Stimulated activated CD4-positive, alpha-beta T cell treated with anti-CD3 and anti-CD28 coated beads, Interleukin-4, amount 100 ng/mL, for 4 hours (primary cell): ENCODE data around the gene SHROOM3.

Experiments
- DNase-seq, 2 experiments: peaks; one replicate each; pipeline ENCODE4 v3.0.0-alpha.2; 2020

The SHROOM3 gene

DNA sequence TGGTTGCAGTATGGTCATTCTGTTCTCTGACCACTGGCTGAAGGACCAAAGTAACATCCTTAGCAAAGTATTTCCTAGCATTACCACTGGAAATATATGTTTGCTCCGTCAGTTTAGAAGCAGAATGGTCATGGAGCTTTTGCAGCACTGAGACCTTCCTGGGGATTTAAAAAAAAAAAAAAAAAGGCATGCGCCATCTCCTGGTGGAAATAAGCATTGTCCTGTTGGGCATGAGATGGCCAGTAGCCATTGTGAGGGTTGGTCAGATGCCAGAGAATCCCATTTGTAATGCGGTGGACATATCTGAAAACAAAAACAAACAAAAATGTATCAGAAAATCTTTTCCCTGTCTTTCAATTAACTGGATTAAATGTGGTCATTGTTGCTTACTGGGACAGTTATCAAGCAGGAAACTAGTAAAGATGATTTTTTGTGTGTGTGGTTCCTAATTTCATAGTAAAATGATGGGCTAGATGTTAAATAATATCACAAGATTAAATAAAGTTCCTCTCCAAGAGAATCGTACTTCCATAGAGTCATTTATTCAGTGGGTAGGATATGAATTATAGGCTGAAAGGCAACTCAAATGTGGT is 323.4 kb downstream of the SHROOM3 start:
- DNase-seq = no peak

DNA sequence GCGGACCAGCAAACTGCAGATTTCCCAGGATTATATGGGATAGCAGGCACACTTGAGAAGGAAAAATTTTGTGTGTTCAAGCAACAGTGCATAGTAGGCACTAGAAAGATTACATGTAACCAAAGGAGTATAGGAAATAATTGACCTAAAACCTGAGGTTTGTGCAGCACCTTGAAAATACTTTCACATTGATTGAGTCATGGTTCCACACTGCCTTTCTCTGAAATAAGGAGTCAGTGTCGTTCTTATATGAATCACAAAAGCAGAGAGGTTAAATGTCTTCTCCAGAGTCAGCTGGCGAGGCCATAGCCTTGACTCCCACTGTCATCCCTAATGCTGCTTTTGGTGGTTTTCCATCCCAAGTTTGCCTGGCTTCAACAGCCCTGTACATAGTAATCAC is 324.0 kb downstream of the SHROOM3 start:
- DNase-seq = no peak

DNA sequence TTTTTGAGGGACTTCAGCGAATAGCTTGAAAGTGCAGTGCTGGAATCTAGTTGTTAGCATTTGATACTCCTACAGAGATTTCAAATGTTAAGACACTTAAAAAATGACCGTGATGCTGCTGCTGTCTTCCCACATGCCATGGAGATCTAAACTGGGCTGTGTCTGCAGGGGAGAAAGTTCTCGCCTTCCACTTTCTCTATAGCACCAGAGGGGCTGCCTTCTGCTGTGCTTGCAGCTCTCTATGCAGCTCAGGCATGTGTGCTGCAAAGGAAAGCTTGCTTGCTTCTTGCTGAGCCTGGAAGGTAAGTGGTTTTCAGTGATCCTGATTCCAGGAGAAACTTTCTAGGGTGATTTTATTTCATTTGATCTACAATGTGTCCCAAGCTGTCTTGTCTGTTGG is 325.2 kb downstream of the SHROOM3 start:
- no peak for DNase-seq

DNA sequence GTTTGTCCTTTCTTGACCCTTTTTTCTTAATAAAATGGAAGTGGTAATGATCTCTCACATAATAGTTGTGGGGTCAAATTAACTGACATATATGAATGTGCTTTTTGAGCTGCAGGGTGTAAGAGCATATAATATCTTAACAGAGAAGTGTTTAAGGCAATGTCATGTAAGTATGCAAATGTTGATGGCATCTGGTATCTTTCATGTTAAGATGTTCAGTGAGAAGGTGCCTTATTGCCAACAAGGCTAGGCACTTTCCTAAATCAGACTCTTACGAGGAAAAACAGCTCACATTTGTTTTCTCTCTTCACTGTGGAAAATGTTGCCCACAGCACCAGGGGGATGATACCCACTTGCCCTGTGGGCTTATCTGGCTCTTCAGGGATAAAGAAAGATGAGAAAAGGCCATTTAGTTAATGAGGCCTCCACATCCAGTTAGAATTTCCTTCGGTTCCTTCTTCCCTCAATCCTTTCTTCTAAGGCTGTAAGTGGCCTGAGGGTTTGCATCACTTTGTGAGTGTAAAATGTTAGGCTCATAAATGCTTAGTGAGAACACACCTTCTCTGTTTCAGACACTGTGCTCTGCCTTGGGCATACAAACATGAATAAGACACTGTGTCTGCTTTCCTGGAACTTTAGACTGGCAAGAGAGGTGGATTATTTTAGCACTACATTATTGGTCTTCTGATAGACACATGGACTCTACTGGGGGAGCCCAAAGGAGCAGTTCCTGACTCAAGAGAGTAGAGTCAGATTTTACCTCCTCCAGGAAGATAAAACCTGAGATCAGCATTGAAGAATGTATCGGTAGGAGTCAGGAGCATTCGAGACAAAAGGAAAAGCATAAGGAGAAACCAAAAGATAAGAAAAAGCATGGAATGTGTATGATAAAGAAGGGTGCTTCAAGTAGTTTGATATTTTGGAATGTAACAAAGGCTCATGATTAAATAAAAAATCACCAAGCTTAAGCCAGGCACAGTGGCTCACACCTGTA is 327.4 kb downstream of the SHROOM3 start:
- no peak for DNase-seq

DNA sequence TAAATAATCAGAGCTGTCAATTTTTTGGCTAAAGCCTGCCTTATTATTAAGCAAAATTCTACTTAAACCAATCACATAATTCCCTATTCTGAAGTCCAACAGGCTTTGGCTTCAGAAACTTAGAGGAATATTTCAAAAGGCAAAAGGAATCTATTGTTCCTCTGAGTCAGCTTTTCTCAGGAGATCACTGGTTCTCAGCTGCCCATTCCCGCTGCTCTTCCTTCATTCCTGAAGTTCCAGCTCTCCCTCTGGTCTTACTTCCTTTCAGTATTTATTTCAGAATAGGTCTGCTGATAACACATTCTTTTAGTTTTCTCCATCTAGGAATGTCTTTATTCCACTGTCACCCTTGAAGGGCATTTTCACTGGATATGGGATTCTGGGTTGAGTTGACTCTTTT is 329.2 kb downstream of the SHROOM3 start:
- no peak for DNase-seq

DNA sequence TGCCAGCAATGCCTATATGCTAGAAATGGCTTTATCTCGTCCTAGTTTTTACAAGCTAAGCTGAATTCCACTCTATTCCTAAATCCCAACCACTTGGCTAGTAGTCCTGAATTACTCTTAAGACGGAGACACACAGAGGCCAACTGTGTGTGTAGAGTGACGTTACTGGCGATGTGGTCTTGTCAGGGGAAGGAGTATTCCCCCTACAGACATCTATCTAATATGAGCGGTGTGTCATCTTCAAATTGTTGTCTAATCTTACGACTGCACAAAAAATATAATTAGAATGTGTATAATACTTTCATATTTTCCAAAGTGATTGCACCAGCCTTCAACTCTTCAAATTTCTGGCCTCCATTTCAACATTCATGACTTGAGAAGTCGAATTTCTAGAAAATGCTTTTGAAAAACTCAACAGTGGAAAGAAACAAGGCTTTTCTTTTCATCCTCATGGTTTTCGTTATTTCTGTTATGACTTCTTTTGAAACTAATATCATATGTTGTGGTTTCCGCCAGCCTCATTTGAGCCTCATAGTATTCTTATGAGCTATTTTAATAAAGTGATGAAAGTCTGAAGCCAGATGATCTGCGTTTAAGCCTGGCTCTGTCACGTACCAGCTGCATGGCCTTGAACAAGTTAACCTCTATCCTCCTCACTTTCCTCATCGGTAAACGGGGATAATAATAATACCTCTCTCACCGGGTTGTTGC is 330.6 kb downstream of the SHROOM3 start:
- no peak for DNase-seq

DNA sequence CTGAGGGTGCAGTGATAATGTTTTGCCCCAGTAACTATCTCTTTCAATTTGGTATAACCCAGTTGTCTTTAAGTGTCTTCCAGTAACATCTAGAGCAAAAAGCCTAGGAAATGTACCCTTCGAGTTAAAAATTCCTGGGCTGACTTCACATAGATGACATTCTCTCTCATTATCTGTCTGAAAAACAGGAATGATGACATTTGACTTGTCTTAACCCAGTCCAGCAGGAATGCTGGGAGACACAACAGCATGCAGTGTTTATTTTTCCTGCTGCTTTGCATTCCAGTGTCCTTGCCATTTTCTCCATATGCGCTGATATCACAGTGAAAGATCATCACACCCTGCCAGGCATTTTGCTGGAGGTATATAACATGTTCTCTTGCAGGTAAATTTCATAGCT is 333.0 kb downstream of the SHROOM3 start:
- DNase-seq = no peak

DNA sequence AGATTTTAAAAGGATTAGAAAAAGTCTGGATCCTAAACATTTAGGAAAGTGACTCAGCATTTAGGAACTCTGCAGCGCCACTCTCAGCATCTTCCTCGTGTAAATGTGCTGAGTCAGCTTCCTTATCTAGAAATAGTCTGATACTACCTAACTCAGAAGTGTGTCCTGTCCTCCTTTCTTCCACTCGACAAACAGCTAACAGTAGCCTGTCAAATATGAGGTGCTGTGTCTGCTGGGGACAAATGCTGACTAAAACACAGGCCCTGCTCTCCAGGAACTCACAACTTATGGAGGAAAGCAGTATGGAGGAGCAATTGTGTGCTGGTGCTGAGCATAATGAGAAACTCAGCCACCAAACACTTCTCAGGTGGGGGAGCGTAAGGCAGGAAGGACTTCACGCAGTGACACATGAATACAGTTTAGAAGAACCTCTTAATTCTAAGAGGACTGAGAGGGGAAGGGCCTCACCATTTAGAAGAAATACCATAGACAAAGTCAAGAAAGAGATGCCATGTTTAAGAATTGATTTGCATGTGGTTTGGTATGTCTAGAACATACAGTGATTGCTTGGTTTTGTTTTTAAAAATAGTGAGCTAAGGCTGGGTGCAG is 337.6 kb downstream of the SHROOM3 start:
- DNase-seq = no peak

DNA sequence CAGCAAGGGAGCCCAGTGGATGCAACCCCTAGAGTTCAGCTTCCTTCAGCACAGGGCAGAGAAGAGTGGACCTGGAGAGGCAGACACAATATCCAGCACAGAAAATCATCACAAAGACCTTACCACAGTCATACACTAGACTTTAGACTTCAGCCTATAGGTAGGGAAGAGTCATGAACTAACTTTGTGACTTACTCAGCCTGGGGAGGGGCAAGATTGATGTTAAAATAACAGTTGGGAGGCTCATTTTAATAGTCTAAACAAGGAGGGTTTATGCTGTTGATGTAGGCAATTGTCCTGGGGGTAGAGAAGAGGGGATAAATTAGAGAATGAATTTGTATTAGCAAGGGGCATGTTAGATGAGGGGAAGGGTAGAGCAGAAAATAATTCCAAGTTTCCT is 338.7 kb downstream of the SHROOM3 start:
- no peak for DNase-seq

DNA sequence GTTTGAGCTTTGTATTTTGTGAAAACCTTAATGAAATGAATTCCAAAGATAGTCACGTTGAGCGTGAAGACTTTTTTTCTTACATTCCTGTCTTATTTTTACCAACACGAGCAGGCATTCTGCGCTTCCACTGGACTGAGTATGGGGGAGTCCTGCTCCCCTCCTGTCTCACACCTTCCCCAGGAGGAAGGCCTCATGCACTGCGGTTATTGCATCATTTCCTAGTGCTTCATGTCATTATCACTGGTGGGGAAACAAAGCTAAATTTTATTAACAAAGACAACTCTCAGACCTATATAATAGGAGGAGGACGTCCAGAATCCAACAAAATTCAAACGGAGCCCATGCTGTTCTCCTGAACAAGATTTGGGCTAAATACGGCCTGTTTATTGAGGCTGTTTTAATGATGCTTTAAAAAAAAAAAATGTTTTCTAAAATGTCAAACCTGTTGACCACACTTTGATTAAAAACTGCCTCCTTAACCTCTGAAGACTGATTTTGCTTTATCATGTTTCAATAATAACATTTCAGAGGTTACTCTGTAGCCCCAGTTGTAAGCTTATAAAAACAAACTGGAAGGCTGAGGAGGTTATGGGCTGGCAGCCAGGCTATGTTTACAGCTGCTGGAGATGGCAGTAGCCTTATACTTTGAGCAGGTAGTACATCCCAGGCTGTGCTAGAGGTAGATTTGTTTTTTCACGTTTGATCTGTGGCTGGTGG is 344.9 kb downstream of the SHROOM3 start:
- no peak for DNase-seq

DNA sequence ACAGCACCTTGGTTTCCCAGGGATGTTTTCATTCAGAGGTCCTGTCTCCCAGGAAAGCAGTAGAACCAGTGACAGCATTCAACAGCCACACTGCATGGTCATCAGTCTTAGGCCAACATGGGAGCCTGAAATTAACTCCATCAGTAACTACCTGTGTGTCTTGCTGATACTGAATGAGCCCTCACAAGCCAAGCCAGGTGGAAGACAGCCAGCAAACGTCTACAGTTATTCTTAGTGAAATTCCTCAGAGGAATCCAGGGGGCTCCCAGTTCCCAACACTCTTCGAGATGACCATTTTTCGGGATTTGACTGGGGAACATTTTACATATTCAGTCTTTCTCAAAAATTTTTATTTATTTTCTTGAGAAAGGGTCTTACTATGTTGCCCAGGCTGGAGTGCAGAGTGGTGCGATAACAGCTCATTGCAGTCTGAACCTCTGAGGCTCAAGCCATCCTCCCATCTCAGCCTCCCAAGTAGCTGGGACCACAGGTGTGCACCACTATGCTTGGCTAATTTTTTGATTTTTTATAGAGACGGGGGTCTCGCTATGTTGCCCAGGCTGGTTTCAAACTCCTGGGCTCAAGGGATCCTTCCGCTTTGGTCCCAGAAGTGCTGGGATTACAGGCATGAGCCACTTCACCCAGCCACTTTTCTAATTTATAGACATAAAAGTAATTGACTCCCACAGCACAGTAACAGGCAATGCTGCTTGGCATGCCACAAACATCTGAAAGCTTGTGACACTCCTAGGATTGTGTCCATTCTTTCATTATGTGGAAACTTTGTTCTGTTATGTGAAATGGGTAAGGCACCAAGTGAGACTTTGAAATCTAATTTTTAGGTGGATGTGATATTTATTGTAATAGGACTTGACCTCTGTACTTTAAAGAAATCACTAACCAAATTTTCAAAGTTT is 346.0 kb downstream of the SHROOM3 start:
- no peak for DNase-seq

DNA sequence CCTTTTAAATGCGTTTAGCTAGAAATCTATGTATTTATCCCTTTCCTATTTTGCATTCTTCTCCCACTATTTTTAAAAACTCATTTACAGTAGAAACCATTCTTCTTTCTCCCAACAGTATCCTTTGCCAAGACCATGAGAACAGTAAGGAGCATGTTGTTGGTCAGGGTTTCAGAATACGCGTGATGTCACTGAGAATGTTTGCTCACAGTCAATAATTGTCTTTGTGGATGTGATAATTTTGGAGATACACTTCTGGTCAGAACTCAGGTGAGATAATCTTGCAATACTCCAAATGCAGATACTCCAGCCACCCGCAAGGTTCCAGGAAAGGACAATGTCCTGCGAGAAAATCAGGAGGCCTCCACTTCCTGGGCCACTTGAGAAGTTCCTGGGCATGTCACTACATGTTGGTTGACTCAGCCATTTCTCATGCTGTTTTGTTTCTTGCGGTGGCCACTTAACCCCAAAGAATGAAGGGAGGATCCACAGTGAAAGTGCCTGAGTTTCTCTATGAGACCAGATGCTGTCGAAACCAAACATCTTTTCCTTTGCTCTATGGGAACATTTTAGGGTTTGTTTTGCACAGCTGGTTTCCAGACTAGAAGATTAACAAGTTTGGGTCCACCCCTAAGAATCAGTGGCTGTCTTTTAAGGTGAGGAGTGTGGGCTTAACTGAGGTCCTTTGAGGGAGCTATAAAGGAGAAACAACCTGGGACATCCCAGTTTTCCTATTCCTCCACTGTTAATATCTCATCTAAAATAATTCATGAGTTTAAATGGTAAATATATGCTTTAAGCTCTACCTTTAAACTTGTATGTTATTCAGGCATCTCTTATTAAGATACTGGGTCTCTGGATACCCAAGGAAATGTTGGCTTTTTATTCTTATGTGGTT is 346.9 kb downstream of the SHROOM3 start:
- DNase-seq = no peak

DNA sequence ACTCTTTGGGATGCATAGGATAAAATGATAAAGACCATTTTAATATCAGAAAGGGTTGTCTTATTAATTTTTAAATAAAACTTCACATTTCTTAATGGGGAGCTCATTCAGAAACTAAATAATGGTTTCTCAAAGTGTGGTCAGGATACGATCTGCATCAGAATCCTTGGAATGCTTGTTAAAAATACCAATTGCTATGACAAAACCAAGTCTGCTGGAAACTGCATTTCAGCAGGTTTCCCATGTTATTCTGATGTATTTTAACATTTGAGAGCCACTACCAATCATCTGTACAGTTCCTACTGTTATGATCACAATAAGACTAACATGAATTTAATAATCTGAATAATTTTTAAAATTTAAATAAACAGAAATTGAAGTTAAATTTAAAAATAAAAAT is 347.8 kb downstream of the SHROOM3 start:
- no peak for DNase-seq

DNA sequence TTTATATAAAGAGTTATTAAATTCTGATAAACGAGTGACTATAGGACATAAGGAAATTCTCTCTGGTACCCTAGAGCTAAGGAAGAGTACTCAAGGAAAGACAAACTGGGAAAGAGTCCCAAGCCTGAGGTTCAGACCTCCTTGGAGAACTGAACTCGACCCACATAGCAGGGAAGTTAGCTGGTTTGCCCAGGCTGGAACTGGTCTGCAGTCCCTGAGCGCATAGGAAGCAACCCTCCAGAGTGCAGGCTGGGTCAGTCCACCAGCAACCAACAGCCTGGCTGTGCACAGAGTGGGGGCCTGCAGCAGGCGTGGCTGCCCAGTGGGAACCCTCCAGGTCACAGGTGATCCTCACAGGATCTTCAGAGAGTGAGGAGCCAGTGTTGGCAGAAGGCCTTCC is 348.8 kb downstream of the SHROOM3 start:
- DNase-seq = no peak

DNA sequence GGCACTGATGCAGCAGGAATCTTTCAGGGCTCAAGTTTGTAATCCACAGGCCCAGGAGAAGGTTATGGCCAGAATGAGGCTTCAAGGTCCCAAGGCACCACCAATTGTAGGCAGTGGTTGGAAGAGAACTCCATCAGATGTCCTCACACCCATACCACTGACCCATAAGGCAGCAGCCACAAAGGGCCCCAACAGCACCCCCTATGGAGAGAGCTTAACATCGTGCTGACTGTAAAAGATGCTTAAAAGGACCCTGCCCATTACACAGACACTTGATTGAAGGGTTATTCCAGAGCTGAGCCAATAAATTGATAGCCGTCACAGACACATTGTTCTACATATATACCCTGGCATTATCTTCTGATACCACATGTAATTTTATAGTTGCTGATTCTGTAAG is 349.2 kb downstream of the SHROOM3 start:
- DNase-seq = no peak

DNA sequence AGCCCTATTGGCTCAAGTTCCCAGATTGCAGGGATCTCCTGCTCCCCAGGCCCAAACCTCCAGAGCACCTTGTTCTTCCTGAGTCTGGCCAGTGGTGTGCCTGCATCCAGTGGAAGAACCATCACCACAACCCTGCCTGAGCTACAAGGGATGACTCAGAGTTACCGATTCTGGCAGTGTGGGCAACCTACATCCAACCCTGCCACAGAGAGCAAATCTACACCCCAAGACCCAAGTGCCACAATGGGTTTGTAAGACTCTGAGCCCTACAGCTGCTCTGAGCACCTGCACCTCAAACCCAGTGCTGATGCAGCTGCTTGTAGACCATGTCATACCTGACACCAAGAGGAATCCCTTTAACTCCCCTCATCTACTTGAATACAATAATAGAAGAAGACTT is 352.9 kb downstream of the SHROOM3 start:
- DNase-seq = no peak

DNA sequence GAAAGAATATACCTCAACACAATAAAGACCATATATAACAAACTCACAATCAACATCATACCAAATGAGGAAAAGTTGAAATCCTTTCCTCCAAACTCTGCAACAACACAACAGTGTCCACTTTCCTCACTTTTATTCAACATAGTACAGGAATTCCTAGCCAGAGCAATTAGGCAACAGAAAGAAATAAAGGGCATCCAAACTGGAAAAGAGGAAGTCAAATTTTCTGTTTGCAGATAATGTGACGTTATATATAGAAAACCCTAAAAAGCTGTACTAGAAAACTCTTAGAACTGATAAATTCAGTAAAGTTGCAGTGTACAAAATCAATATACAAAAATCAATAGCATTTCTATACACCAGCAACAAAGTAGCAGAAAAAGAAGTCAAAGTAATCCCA is 355.3 kb downstream of the SHROOM3 start:
- DNase-seq = no peak

DNA sequence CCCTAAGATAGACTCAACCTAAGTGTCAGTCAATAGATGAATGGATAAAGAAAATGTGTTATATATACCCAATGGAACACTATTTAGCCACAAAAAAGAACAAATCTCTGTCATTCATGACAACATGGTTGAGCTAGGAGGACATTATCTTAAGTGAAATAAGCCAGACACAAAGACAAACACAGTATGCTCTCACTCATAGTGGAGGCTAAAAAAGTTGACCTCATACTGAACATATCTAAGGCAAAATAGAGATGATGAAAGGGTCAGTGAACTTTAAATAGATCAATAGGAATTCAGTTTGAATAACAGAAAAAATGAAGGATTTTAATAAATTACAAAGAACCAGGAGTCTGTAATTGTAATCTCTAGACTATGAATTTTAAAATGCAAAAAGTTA is 356.4 kb downstream of the SHROOM3 start:
- DNase-seq = no peak

DNA sequence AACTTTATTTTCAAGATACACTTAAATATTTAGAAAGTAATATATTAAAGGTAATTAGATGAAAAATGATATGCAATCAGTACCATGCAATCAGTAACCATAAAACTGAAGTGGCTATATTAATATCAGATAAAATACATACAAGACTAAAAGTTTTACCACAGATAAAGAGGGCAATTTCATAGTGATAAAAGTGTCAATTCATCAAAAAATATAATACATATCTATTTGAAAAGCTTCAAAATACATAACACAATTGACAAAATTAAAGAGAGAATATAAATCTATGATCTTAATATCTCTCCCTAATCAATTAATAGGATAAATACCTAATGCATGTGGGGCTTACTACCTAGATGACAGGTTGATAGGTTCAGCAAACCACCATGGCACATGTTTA is 357.4 kb downstream of the SHROOM3 start:
- no peak for DNase-seq

DNA sequence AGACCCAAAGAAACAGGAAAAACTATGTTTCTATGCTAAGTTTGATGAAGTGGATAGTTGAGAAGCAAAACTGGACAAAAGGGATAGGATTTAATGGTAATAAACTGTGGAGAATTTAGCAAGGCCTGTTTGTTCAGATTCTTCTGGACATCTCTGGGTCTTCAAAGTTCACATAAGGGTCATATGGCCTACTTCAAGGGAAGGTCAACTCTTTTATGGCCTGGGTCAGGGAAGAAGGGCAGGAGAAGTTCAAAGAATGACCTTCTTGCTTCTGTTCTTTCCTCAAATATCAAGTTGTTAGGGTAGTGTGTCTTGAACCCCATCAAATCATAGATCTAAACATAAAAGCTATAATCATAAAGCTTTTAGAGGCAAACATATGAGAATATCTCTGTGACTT is 360.2 kb downstream of the SHROOM3 start:
- no peak for DNase-seq

DNA sequence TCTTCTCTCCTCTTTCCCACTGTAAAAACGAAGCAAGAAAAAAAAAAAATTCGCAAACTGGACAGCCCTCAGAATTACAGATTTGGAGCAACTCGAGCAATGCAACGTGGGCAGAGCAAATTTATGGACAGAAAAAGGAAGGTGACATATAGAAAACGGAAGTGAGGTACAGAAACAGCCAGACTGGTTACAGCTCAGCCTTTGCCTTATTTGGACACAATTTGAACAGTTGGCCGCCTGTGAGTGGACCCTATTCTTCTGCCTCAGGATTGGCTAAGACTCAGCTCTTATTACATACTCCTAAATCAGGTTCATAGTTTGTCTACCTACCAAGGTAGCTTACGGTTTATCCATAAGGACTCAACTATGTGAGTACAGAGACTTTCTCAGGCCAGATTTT is 364.1 kb downstream of the SHROOM3 start:
- DNase-seq = no peak
